Measurements from ENCODE around the gene ZNF581. TPM values are rescaled to one million over a fixed set of nuclear protein-coding genes. Genes with fewer than 3 reads are reported as not detected.
A peak's percentile ranks its signal among the peaks of the same experiment; 100 is the strongest.

ZNF581 gene
- total RNA-seq, 1 donor from 2014 or later = 27.2 TPM

GRCh38 chr19:55603581-55604292 is 39.7 kb upstream of the ZNF581 start:
- TF ChIP-seq CTCF (conservative IDR thresholded peaks at IDR 0.05; ENCODE audit: low read depth, low read length) = no peak
- no peak overlapping the region for H3K4me3 ChIP-seq (ENCODE audit: low read depth, low read length)

GRCh38 chr19:55605207-55605636 is 38.2 kb upstream of the ZNF581 start:
- TF ChIP-seq CTCF (conservative IDR thresholded peaks at IDR 0.05; ENCODE audit: low read depth, low read length) = no peak
- peak overlapping the region; percentile 86 for H3K4me3 ChIP-seq (ENCODE audit: low read depth, low read length)
- no peak for DNase-seq (ENCODE audit: low read depth)

More at GRCh38 chr19:55603581-55604292, 39.7 kb upstream of the ZNF581 start:
- DNase-seq (ENCODE audit: low read depth) = no peak

GRCh38 chr19:55605637-55606470 is 37.6 kb upstream of the ZNF581 start, which contains the start of gene ZNF865:
ZNF865 (plus strand) TSS chr19:55605647; CDS start chr19:55613619, 7,972 bp downstream.
- peak within 1 kb of the TSS; percentile 86 for H3K4me3 ChIP-seq (ENCODE audit: low read depth, low read length)
- peak; percentile 88 for TF ChIP-seq CTCF (conservative IDR thresholded peaks at IDR 0.05; ENCODE audit: low read depth, low read length)
- DNase-seq (ENCODE audit: low read depth) = no peak

- no peak for TF ChIP-seq CTCF (conservative IDR thresholded peaks at IDR 0.05; ENCODE audit: low read depth, low read length)
- peak overlapping the region; percentile 86 for H3K4me3 ChIP-seq (ENCODE audit: low read depth, low read length)
- DNase-seq (ENCODE audit: low read depth) = no peak
Observed at GRCh38 chr19:55606471-55606787, 37.0 kb upstream of the ZNF581 start.

GRCh38 chr19:55606817-55607216 is 36.6 kb upstream of the ZNF581 start:
- DNase-seq (ENCODE audit: low read depth) = no peak
- peak overlapping the region; percentile 86 for H3K4me3 ChIP-seq (ENCODE audit: low read depth, low read length)
- TF ChIP-seq CTCF (conservative IDR thresholded peaks at IDR 0.05; ENCODE audit: low read depth, low read length) = no peak

GRCh38 chr19:55609326-55609725 is 34.1 kb upstream of the ZNF581 start:
- no peak for TF ChIP-seq CTCF (conservative IDR thresholded peaks at IDR 0.05; ENCODE audit: low read depth, low read length)
- DNase-seq (ENCODE audit: low read depth) = no peak
- no peak overlapping the region for H3K4me3 ChIP-seq (ENCODE audit: low read depth, low read length)
